Mucosa of descending colon (tissue), 3 donors: ENCODE data around the gene OR7D4. TPM values are rescaled to one million over a fixed set of nuclear protein-coding genes. Genes with fewer than 3 reads are reported as not detected.
"Not testable (repeated sequence)": the region's sequence is repeated elsewhere in the genome, so short reads cannot be mapped to it uniquely, and the experiment has no call there.

Source experiments
- ATAC-seq: fragments of 200-7000 bp; cut with Tn5 transposase; one replicate; pipeline ENCODE4 v1.9.1; 2020; ENCODE audit warnings: mild to moderate bottlenecking, moderate library complexity
- DNase-seq, 3 donors: peaks; one replicate each; pipeline ENCODE4 v3.0.0-alpha.2; 2020
- H3K36me3 ChIP-seq: fragments of 200-600 bp; one replicate; pipeline ENCODE4 v1.8.0; 2021; ENCODE audit warnings: low read depth, mild to moderate bottlenecking
- H3K4me1 ChIP-seq: fragments of 200-600 bp; one replicate; pipeline ENCODE4 v1.8.0; 2021; ENCODE audit warnings: low read depth, mild to moderate bottlenecking
- H3K4me3 ChIP-seq: fragments of 200-600 bp; one replicate; pipeline ENCODE4 v1.8.0; 2021; ENCODE audit warnings: mild to moderate bottlenecking
- H3K9me3 ChIP-seq: fragments of 200-600 bp; one replicate; pipeline ENCODE4 v1.8.0; 2021; ENCODE audit warnings: mild to moderate bottlenecking
- intact Hi-C, 2 donors: fragments of 100-400 bp; cut with DNase I in 1 of 2; cut with micrococcal nuclease in 1 of 2; formaldehyde crosslinking; loops; one replicate each; pipeline versions ENCODE4 v1.11.0 to v1.11.1; 2022; cut with DNase I, micrococcal nuclease
- long read RNA-seq, 2 donors: library from polyadenylated mRNA; unstranded; transcript quantifications; one replicate each; pipeline ENCODE4 v2.0.0, GENCODE V29; 2019 to 2021
- total RNA-seq, 3 donors: library from RNA; stranded (reverse); fragmentation: NEBNext Ultra II Directional in 2 of 3; extraction: Animal tissue kit (Norgen Biotek cat#: 25700) in 2 of 3; gene quantifications; one replicate each; pipeline versions ENCODE4 v1.2.1 to v1.2.4, GENCODE V29; 2021 to 2023
- TF ChIP-seq, protein P1 (sequence below): fragments of 200-600 bp; IDR thresholded peaks from one replicate; pipeline ENCODE4 v1.8.0; 2022; ENCODE audit warnings: antibody characterized with exemption, mild to moderate bottlenecking
- donor health status: DM: no; HTN: no; CAD: no; lungs with moderate emphysema.
- donor health status: DM: no; HTN: no; CAD: no.
- donor health status: DM: no; HTN: yes; CAD: no.

Gene OR7D4
- not detected for total RNA-seq
- long read RNA-seq, donor 1, result 0 reads
- long read RNA-seq, donor 2, result 0 reads

DNA sequence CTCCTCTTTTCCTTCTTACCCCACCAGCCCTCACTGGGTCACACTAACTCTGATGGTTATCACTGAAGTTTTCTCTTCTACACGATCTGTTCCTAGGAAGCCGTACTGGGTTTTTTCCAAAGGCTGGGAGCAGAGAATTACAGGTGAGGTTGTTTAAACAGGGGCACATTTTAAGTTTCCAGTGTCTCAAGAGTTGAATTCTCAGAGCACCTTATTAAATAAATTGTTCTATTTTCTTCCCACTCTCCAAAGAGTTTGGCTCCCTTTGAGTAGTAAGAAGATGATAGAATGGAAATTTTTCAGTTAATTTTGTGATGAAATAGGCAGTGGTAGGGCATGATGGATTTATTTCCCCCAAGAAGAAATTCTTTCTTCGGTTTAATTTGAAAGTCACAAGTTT is at the start of gene OR7D4:
TSS of gene OR7D4 (minus strand) at position 101 of the 400 bp plus-strand sequence. CDS start 4,752 bp downstream, outside the sequence.
- Histone ChIP-seq H3K4me1 (no peaks in the 10 kb centered on the region), H3K4me3 (no peak within 1 kb of the TSS), H3K9me3 (no peaks in the 10 kb centered on the region), H3K36me3 (no peaks in the 10 kb centered on the region)
- intact Hi-C loops, result no loop called here
- TF ChIP-seq, protein P1, sequence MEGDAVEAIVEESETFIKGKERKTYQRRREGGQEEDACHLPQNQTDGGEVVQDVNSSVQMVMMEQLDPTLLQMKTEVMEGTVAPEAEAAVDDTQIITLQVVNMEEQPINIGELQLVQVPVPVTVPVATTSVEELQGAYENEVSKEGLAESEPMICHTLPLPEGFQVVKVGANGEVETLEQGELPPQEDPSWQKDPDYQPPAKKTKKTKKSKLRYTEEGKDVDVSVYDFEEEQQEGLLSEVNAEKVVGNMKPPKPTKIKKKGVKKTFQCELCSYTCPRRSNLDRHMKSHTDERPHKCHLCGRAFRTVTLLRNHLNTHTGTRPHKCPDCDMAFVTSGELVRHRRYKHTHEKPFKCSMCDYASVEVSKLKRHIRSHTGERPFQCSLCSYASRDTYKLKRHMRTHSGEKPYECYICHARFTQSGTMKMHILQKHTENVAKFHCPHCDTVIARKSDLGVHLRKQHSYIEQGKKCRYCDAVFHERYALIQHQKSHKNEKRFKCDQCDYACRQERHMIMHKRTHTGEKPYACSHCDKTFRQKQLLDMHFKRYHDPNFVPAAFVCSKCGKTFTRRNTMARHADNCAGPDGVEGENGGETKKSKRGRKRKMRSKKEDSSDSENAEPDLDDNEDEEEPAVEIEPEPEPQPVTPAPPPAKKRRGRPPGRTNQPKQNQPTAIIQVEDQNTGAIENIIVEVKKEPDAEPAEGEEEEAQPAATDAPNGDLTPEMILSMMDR, result no peak
- ATAC-seq (no peak), DNase-seq (no peak)

DNA sequence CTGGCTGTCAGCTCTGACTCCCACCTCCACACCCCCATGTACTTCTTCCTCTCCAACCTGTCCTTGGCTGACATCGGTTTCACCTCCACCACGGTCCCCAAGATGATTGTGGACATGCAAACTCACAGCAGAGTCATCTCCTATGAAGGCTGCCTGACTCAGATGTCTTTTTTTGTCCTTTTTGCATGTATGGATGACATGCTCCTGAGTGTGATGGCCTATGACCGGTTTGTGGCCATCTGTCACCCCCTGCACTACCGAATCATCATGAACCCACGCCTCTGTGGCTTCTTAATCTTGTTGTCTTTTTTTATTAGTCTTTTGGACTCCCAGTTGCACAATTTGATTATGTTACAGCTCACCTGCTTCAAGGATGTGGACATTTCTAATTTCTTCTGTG is 31.8 kb upstream of the OR7D4 start:
- no peaks in the 10 kb centered on the region for H3K36me3 ChIP-seq
- H3K4me3 ChIP-seq, result no peak overlapping the region
- ATAC-seq (no peak), DNase-seq (no peak)
- no peaks in the 10 kb centered on the region for H3K4me1 ChIP-seq
- TF ChIP-seq, protein P1, result no peak
- intact Hi-C loops, result no loop called here
- peaks cover 12% of the 10 kb centered on the region for H3K9me3 ChIP-seq

DNA sequence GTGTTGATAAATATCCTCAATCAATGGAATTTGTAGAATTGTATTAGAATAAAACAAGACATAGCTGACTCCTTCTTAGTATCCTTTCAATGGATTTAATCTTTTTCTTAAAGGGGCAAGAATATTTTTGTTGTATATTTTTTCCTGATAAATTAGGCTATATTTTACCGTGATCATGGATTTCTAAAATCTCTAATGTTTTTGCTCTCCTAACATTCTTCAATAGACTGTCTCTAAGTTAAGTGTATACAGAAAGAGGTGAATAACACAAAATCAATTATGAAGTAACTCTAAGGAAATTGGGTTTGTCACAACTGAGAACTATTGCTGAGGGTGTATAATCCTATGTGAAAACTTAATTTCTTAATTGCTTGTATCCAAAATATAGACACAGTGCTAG is 31.2 kb upstream of the OR7D4 start, which contains the start of gene OR7E24:
TSS of gene OR7E24 (plus strand) at position 301 of the 400 bp plus-strand sequence. CDS start 114 bp downstream, outside the sequence.
- no peak for ATAC-seq
- no peak for DNase-seq
- Histone ChIP-seq H3K36me3 (no peaks in the 10 kb centered on the region), H3K4me3 (no peak within 1 kb of the TSS), H3K4me1 (no peaks in the 10 kb centered on the region), H3K9me3 (peaks cover 9% of the 10 kb centered on the region)
- intact Hi-C loops, result no loop called here
- TF ChIP-seq, protein P1, result no peak

DNA sequence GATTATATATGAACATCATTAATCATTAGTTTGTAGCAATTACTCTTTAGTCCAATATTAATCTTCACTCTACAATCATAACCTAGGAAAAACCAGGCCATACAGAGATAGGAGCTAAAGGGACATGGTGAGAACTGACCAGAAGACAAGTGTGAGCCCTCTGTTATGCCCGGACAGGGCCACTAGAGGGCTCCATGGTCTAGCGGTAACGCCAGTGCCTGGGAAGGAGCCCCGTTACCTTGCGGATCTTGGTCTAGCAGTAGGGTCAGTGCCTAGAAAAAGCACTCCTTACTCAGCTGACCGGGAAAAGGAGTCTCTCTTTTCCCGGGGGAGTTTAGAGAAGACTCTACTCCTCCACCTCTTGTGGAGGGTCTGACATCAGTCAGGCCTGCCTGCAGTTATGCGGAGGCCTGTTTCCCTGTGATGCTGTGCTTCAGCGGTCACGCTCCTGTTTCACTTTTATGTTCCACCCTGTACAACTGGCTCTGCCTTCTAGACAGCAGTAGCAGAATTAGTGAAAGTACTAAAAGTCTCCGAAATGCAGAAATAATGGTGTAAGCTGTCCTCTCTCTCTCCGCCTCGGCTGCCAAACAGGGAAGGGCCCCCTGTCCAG is 13.8 kb downstream of the OR7D4 start:
- DNase-seq, result peak in 2 of 3 donors; percentile 79
- Histone ChIP-seq H3K4me3 (no peak overlapping the region), H3K36me3 (no peaks in the 10 kb centered on the region), H3K4me1 (no peaks in the 10 kb centered on the region), H3K9me3 (no peaks in the 10 kb centered on the region)
- intact Hi-C loops, result loop anchor here in 1 of 2 donors (10.0 kb wide), 1 partner anchor 589 kb away; no protein-coding TSS in a partner anchor
- TF ChIP-seq, protein P1, result peak; percentile 75
- ATAC-seq, result peak; percentile 67

DNA sequence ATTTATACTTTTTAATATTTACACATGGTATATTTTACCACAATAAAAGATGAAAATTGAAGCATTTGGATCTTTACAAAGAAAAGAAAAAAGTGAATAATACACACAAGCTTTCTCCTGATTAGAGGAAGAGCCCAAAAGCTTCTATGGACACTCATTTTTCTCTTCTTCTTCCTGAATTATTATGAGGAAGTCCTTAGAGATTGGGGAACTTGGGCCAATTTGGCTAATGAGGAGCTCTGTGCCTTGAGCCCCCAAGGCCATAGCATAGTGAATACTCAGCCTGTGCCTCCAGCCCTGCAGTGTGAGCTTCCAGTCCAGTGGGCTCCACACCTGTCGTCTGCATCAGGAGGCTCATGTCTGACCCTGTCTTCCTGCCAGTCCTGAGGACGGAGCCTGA is 21.3 kb downstream of the OR7D4 start:
- H3K36me3 ChIP-seq, ATAC-seq, H3K4me3 ChIP-seq, DNase-seq, H3K9me3 ChIP-seq, H3K4me1 ChIP-seq, intact Hi-C loops: not testable (repeated sequence)

DNA sequence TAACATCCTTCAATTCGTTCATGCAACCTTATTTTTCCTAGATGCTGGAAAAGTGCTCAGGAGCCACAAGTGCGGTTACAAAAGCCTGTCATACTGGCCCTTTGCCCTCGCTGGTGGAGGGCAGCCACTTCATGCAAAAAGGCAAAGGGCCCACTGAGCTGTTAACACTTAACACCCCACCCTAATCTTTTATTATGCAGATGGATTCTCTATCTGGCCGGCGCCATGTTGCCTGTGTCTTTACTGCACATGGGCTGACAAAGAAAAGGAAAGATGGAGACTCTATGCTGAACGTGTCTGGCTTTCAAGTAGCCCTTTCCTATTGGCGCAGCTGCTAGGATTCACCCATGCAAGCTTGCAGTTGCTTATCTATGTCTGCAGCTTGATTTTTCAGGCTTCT is 29.9 kb downstream of the OR7D4 start:
- DNase-seq (no peak), ATAC-seq (no peak)
- Histone ChIP-seq H3K4me1 (no peaks in the 10 kb centered on the region), H3K36me3 (no peaks in the 10 kb centered on the region), H3K9me3 (no peaks in the 10 kb centered on the region), H3K4me3 (no peak overlapping the region)
- intact Hi-C loops, result no loop called here
- TF ChIP-seq, protein P1, result no peak
